ENCODE data around the gene CYP2S1. TPM values are rescaled to one million over a fixed set of nuclear protein-coding genes. Genes with fewer than 3 reads are reported as not detected.

Gene CYP2S1
- total RNA-seq, 4 donors from 2014 or later, result 4.2 to 30.7 (median 14.9) TPM

DNA sequence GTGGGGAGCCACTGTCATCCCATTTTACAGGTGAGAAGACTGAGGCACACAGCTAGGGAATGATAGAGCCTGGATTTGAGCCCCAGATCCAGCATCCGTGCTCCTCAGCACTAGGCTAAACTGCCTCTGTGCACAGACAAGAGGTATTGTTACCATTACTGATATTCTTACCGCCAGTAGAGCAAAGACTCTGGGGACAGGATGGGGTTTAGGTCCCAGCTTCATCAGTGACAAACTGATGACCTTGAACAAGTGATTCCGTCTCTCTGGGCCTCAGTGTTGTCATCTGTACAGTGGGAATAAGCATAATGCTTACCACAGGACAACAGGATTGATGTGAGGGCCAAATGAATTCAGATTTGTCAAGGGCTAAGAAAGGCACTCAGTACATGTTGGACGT, 42.5 kb downstream of the CYP2S1 start:
- WGBS, 2 donors (ENCODE audit: low coverage in 1 of 2), result 79% methylated on average over 4 of the region's 4 CpGs; no CpG with 5 or more reads in 1 of the 2 donors
- in situ Hi-C loops (cut with MboI; ENCODE audit: low pct_ligation_motif_present in 1 of 4, low pct_unique_long_range_greater_than_20kb in 1 of 4, low sequenced_read_pairs in 3 of 4) (no loop called here), intact Hi-C loops (cut with DNase I; ENCODE audit: low total_unique reads) (no loop called here)
- Histone ChIP-seq H3K27ac (no peak overlapping the region), H3K4me1 (peaks cover 0 to 4% (median 0%) of the 10 kb centered on the region in 4 donors), H3K36me3 (no peaks in the 10 kb centered on the region), H3K9me3 (no peaks in the 10 kb centered on the region), H3K4me3 (no peak overlapping the region), H3K27me3 (no peaks in the 10 kb centered on the region)
- DNase-seq, result no peak
- TF ChIP-seq POLR2A (IDR thresholded peaks at IDR 0.05) (no peak), EP300 (IDR thresholded peaks at IDR 0.05; ENCODE audit: low read depth) (no peak), POLR2AphosphoS5 (IDR thresholded peaks at IDR 0.05) (no peak)
- TF ChIP-seq, protein P1, sequence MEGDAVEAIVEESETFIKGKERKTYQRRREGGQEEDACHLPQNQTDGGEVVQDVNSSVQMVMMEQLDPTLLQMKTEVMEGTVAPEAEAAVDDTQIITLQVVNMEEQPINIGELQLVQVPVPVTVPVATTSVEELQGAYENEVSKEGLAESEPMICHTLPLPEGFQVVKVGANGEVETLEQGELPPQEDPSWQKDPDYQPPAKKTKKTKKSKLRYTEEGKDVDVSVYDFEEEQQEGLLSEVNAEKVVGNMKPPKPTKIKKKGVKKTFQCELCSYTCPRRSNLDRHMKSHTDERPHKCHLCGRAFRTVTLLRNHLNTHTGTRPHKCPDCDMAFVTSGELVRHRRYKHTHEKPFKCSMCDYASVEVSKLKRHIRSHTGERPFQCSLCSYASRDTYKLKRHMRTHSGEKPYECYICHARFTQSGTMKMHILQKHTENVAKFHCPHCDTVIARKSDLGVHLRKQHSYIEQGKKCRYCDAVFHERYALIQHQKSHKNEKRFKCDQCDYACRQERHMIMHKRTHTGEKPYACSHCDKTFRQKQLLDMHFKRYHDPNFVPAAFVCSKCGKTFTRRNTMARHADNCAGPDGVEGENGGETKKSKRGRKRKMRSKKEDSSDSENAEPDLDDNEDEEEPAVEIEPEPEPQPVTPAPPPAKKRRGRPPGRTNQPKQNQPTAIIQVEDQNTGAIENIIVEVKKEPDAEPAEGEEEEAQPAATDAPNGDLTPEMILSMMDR (IDR thresholded peaks at IDR 0.05), result no peak

DNA sequence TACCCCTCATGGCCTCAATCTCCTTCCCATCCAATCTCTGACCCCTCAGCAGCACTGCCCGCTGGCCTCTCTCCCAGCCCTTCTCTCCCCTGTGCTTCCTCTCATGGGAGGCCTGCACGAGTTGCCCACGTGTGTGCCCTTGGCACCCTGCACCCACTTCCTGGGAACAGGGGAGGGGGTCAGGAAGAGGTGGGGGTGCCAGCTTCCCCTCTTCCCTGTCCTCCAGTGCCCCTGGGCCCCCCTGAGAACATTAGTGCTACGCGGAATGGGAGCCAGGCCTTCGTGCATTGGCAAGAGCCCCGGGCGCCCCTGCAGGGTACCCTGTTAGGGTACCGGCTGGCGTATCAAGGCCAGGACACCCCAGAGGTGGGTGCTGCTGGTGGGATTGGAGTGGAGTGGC, 45.2 kb downstream of the CYP2S1 start:
- H3K36me3 ChIP-seq, result no peaks in the 10 kb centered on the region
- H3K9me3 ChIP-seq, result no peaks in the 10 kb centered on the region
- no peaks in the 10 kb centered on the region for H3K27me3 ChIP-seq
- TF ChIP-seq, protein P1 (IDR thresholded peaks at IDR 0.05), result no peak
- TF ChIP-seq POLR2AphosphoS5 (IDR thresholded peaks at IDR 0.05), result no peak
- TF ChIP-seq EP300 (IDR thresholded peaks at IDR 0.05; ENCODE audit: low read depth), result no peak
- TF ChIP-seq POLR2A (IDR thresholded peaks at IDR 0.05), result no peak
- no peak overlapping the region for H3K27ac ChIP-seq
- no peak for DNase-seq
- in situ Hi-C loops (cut with MboI; ENCODE audit: low pct_ligation_motif_present in 1 of 4, low pct_unique_long_range_greater_than_20kb in 1 of 4, low sequenced_read_pairs in 3 of 4), result no loop called here
- 80% methylated on average over 10 of the region's 10 CpGs; no CpG with 5 or more reads in 1 of the 2 donors for WGBS, 2 donors (ENCODE audit: low coverage in 1 of 2)
- H3K4me1 ChIP-seq, result peaks cover 0 to 4% (median 0%) of the 10 kb centered on the region in 4 donors
- H3K4me3 ChIP-seq, result no peak overlapping the region
- intact Hi-C loops (cut with DNase I; ENCODE audit: low total_unique reads), result no loop called here

GRCh38 chr19:41239363-41239762, 46.3 kb downstream of the CYP2S1 start:
- Histone ChIP-seq H3K4me1 (peaks cover 0 to 4% (median 0%) of the 10 kb centered on the region in 4 donors), H3K4me3 (no peak overlapping the region), H3K27me3 (no peaks in the 10 kb centered on the region), H3K27ac (no peak overlapping the region), H3K9me3 (no peaks in the 10 kb centered on the region), H3K36me3 (no peaks in the 10 kb centered on the region)
- TF ChIP-seq POLR2A (IDR thresholded peaks at IDR 0.05) (no peak), EP300 (IDR thresholded peaks at IDR 0.05; ENCODE audit: low read depth) (no peak), POLR2AphosphoS5 (IDR thresholded peaks at IDR 0.05) (no peak)
- TF ChIP-seq, protein P1 (IDR thresholded peaks at IDR 0.05), result no peak
- WGBS, 2 donors (ENCODE audit: low coverage in 1 of 2), result 46 to 56% methylated on average over 8 to 9 of the region's 9 CpGs
- peak; percentile 38 for DNase-seq
- in situ Hi-C loops (cut with MboI; ENCODE audit: low pct_ligation_motif_present in 1 of 4, low pct_unique_long_range_greater_than_20kb in 1 of 4, low sequenced_read_pairs in 3 of 4) (no loop called here), intact Hi-C loops (cut with DNase I; ENCODE audit: low total_unique reads) (no loop called here)

- no peak overlapping the region for H3K27ac ChIP-seq
- peaks cover 0 to 4% (median 0%) of the 10 kb centered on the region in 4 donors for H3K4me1 ChIP-seq
- TF ChIP-seq POLR2A (IDR thresholded peaks at IDR 0.05) (no peak), EP300 (IDR thresholded peaks at IDR 0.05; ENCODE audit: low read depth) (no peak), POLR2AphosphoS5 (IDR thresholded peaks at IDR 0.05) (no peak)
- TF ChIP-seq, protein P1 (IDR thresholded peaks at IDR 0.05), result no peak
- H3K4me3 ChIP-seq, result no peak overlapping the region
- WGBS, 2 donors (ENCODE audit: low coverage in 1 of 2), result 82 to 92% methylated on average over 2 of the region's 2 CpGs
- DNase-seq, result no peak
- H3K36me3 ChIP-seq, result no peaks in the 10 kb centered on the region
- no peaks in the 10 kb centered on the region for H3K9me3 ChIP-seq
- H3K27me3 ChIP-seq, result no peaks in the 10 kb centered on the region
- in situ Hi-C loops (cut with MboI; ENCODE audit: low pct_ligation_motif_present in 1 of 4, low pct_unique_long_range_greater_than_20kb in 1 of 4, low sequenced_read_pairs in 3 of 4), result no loop called here
- intact Hi-C loops (cut with DNase I; ENCODE audit: low total_unique reads), result no loop called here
Measured at GRCh38 chr19:41239961-41240574, 47.0 kb downstream of the CYP2S1 start.
